NB4 (cell line): ENCODE measurements around the gene SLC25A43.

Experiments used
- MAX ChIP-seq: IDR thresholded peaks from 2 replicates; pipeline ENCODE4 v1.6.1; 2011; ENCODE audit warnings: low read depth, low read length
- POLR2A ChIP-seq: IDR thresholded peaks from 2 replicates; pipeline ENCODE4 v1.6.1; 2011; ENCODE audit warnings: mild to moderate bottlenecking; ENCODE audit not compliant: insufficient read length; ENCODE audit errors: extremely low read depth

- TF ChIP-seq POLR2A (no peak), MAX (no peak)
These were observed 11.7 kb downstream of the SLC25A43 start for GRCh38 chrX:119410854-119411253.
